ENCODE measurements around the gene RAB34.

DNA sequence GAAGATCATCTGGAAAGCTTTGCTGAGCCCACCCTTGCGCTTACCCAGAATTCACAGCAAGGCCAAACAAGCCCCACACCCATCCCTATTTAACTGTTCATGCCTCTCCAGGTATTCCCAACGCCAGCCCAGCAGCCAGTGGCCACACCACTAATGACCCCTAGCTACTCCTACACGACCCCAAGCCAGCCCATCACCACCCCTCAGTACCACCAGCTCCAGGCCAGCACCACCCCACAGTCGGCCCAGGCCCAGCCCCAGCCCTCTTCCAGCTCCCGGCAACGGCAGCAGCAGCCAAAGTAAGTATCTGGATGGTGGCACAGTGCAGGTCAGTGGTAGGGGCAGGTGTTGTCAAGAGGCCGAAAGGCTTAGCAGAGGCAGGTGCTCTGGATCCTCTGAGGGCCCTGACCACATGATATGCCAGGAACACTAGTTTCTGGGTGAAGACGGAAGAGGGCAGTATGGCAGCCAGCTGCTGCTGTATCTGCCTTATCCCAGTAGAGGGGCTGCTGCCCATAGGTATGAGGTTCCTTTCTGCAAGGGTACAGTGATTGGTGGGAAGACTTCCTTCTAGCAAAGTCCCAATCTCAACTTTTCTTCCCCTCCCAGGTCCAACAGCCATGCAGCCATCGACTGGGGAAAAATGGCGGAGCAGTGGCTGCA is 16.7 kb downstream of the RAB34 start:
- TF ChIP-seq POLR2AphosphoS5 (IDR thresholded peaks at IDR 0.05; ENCODE audit: borderline replicate concordance, low read depth, low read length) (no peak), EZH2 (IDR thresholded peaks at IDR 0.05) (no peak)

Data from SK-N-MC (cell line).